Activated naive CD8-positive, alpha-beta T cell treated with anti-CD3 and anti-CD28 coated beads, Interleukin-2, amount 50 U/mL, for 16 hours (primary cell): ENCODE results near the gene GTF2E1.
"Not testable (repeated sequence)": the region's sequence is repeated elsewhere in the genome, so short reads cannot be mapped to it uniquely, and the experiment has no call there.

ENCODE experiments used
- DNase-seq: peaks from one replicate; pipeline ENCODE4 v3.0.0-alpha.2; 2020; ENCODE audit warnings: low read depth, low spot score

GTF2E1 gene

GRCh38 chr3:120753810-120754209 lies 11.3 kb downstream of the GTF2E1 start:
- no peak for DNase-seq

- no peak for DNase-seq
These were observed 13.5 kb downstream of the GTF2E1 start for GRCh38 chr3:120756061-120756460.

GRCh38 chr3:120758551-120758950 lies 16.0 kb downstream of the GTF2E1 start:
- not testable (repeated sequence) for DNase-seq

- no peak for DNase-seq
These were observed 20.1 kb downstream of the GTF2E1 start for GRCh38 chr3:120762615-120763014.

GRCh38 chr3:120763601-120764000 lies 21.1 kb downstream of the GTF2E1 start:
- no peak for DNase-seq

GRCh38 chr3:120764206-120764605 lies 21.7 kb downstream of the GTF2E1 start:
- no peak for DNase-seq

GRCh38 chr3:120765830-120766493 lies 23.4 kb downstream of the GTF2E1 start:
- DNase-seq: no peak

- DNase-seq: no peak
These were observed 24.0 kb downstream of the GTF2E1 start for GRCh38 chr3:120766576-120766975.

- no peak for DNase-seq
These were observed 24.6 kb downstream of the GTF2E1 start for GRCh38 chr3:120767106-120767505.

GRCh38 chr3:120769436-120769835 lies 26.9 kb downstream of the GTF2E1 start:
- no peak for DNase-seq

GRCh38 chr3:120770891-120771290 lies 28.3 kb downstream of the GTF2E1 start:
- no peak for DNase-seq

- DNase-seq: no peak
These were observed 29.5 kb downstream of the GTF2E1 start for GRCh38 chr3:120772081-120772480.

- DNase-seq: no peak
These were observed 31.4 kb downstream of the GTF2E1 start for GRCh38 chr3:120773932-120774331.

GRCh38 chr3:120775411-120775810 lies 32.9 kb downstream of the GTF2E1 start:
- DNase-seq: no peak

- DNase-seq: no peak
These were observed 36.2 kb downstream of the GTF2E1 start for GRCh38 chr3:120778776-120779175.

GRCh38 chr3:120780977-120781376 lies 38.4 kb downstream of the GTF2E1 start:
- DNase-seq: no peak

- not testable (repeated sequence) for DNase-seq
These were observed 43.3 kb downstream of the GTF2E1 start for GRCh38 chr3:120785832-120786231.

- no peak for DNase-seq
These were observed 48.5 kb downstream of the GTF2E1 start for GRCh38 chr3:120791010-120791409.

- no peak for DNase-seq
These were observed 49.4 kb downstream of the GTF2E1 start for GRCh38 chr3:120791913-120792312.

GRCh38 chr3:120793601-120794000 lies 51.1 kb downstream of the GTF2E1 start:
- DNase-seq: no peak

- DNase-seq: peak; percentile 39
These were observed 52.6 kb downstream of the GTF2E1 start for GRCh38 chr3:120795017-120795648.

GRCh38 chr3:120795959-120796358 lies 53.4 kb downstream of the GTF2E1 start:
- no peak for DNase-seq

GRCh38 chr3:120796976-120797375 lies 54.4 kb downstream of the GTF2E1 start:
- no peak for DNase-seq
